ENCODE results near the gene BARHL1.

The BARHL1 gene

GRCh38 chr9:132588501-132589147 lies 6.2 kb downstream of the BARHL1 start:
- DNase-seq, result no peak

DNA sequence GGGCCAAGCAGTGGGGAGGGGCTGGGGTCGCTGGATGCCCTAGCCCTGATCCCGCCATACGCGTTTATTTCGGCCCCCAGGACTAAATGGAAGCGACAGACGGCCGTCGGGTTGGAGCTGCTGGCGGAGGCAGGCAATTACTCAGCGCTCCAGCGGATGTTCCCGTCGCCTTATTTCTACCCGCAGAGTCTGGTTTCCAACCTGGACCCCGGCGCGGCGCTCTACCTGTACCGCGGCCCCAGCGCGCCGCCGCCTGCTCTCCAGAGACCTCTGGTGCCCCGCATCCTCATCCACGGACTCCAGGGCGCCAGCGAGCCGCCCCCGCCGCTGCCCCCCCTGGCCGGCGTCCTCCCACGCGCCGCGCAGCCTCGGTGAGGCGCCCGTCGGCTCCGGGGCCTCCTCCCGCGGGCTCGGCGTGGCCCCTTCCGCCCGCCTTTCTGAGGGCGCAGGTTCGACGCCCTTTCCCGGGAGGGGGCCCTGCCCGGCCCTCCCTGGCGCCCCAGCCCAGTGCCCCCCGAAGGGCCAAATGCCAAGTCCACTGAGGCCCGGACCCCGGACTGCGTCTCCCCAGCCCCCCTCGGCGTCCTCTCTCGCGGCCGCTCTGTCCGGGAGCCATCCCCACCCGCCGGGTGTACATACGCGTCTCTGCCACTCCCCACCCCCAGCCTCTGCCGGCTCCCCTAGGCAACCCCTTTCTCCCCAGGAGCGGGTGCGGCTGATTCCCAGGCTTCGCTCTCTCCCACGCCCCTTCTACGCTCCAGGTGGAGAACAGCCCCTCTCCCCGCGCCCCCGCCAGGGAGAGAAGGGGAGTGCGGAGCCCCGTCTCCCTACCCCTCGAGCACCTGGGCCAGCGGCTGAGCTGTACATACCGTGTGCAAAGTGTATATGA lies 7.0 kb downstream of the BARHL1 start:
- peak; percentile 49 for DNase-seq

DNA sequence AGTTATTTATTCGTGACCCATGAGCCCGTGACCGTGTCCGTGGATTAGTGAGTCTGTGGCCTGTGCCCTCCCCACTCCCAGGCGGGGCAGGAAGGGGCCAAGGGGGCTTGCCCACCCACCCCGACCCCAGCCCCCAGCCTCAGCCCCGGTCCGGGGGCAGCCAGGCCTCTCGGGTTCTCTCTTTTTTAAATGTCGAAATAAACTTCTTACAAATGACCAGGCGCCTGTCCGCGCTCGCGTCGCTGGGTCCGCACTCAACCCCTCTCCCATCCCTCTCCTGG lies 7.6 kb downstream of the BARHL1 start:
- no peak for DNase-seq

DNA sequence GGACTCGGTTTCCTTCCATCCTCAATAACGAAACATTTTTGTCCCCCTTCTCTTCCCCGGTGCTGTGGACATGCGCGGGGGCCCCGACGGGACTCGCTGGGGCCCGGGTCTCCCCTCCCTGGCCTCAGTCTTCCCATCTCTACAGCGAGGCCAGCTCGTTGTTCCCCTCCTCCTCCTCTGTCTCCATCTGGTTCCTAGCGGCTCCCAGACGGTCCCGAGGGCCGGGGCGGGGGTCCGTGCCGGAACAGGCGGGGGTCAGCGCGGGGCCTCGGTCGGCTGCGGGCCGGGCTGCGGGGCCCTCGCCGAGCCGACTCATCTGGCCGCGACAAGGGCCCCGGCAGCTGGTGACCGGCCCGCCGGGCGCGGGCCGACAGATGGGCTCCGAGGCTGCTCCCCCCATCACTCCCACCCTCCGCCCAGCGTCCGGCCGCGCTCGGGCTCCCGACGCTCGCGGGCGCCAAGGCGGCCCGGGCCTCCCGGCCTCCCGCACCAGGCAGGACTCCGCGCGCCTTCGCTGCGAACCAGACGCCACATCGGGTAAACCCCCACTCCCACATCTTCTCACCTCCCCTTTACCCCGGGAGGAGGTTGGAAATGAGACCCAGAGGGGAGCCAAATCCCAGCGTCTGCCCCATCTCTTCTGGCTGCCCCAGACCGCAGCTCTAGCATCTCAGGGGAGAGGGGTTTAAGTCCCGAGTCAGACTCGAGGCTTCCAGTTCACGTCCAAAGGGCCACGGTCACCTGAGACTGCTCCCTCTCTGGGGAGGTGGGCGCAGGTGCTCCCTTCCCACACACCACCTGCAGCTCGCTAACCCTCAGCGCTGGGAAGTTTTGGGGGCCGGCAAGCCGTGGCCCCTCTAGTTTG lies 8.1 kb downstream of the BARHL1 start:
- DNase-seq, result no peak

DNA sequence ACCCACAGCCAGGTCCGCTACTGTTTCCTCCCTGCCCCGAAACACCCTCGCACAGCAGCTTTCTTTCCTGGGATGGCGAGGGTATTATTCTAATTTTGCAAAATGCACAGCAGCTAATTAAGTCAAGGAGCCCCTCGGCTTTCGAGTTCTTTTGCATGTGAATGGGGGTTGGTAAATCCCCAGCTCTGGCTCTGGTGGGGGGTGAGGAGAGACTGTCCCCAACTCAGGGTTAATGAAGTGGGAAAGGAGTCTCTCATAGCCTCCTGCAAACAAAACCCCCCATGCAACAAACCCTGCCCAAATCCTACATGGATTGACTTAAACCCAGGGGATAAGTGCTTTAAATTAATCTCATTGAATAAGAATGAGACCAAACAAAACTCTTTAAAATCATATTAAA lies 8.8 kb downstream of the BARHL1 start:
- no peak for DNase-seq

GRCh38 chr9:132591751-132592314 lies 9.4 kb downstream of the BARHL1 start:
- no peak for DNase-seq

- DNase-seq, result no peak
These were observed 10.0 kb downstream of the BARHL1 start for GRCh38 chr9:132592451-132592850.

DNA sequence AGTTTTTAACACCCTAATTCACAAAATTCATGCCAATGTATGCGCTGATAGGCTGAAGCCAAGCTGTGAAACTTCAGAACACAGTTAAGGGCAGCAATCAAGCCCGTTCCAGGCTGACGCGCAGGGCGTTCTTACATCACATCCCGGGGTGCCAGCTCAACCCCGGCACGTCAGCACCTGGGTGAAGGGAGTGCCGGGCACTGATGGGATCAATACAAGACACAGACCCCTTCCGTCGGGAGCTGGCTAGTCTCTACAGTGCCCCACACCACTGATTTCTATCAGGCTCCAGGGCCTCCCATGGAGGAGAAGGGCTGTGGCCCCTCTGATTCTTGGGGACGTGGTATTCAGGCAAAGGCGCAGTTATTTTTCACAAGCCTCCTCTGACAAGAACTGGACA lies 12.0 kb downstream of the BARHL1 start:
- no peak for DNase-seq

- DNase-seq, result no peak
These were observed 12.9 kb downstream of the BARHL1 start for GRCh38 chr9:132595319-132595718.

- no peak for DNase-seq
These were observed 13.8 kb downstream of the BARHL1 start for GRCh38 chr9:132596200-132596599.

DNA sequence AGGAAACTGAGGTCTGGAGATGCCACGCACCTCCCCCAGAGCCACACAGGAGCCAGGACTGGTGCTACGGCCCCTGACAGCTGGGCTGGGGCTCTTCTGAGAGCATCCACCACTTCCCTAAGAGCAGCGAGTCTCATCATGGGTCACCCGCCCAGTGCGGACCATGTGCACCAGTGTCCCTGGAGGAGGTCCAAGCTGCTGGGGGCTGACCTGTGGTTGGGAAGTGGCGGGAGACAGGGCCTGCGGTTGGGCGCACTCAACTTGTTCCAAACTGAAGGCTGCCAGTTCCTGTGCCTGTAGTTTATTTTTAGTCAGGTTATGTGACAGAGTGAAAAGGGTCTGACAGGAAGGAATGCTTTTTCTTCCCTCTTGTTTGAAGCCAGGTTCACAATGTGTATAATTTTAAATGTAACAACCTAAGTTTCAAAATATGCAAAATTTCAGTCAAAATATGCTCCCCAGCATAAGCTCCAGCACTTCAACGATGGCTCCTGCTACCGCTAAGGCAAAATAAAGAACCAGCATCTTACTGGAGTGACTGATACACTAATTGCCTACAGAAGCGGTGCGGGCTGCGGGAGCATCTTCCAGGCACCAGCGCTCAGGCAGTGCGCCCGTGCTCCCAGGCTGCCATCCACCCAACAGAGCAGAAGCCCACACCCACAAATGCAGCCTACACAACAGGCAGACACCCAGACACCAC lies 14.8 kb downstream of the BARHL1 start:
- DNase-seq, result no peak

DNA sequence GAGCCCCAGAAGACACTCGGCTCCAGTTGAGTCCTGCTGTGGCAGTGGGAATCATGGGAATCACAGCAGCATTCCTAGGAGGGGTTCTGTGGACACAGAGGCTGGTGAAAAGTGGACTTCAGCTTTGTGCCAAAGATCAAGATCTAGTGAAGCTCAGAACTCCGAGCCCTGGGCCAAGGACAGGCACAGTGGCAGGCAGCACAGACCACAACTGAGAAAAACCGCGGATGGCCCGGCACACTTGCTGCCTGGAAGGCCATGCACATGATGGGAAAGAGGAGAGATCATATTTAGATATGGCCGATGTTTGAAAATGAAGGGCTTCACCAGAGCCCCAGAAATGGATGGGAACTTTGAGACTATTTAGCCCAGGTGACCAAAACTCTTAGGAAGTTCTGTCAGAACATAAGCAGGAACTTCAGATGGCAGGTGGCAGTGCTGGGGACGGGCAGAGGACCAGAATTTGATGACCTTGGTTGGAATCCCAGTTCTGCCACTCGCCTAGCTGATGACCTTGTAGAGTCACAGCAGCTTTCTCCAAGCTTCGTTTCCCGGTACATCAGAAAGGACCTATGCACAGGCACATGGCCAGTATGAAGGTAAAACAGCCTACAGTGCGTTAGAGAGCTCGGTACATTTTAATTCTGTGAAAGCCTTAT lies 18.0 kb downstream of the BARHL1 start:
- no peak for DNase-seq

DNA sequence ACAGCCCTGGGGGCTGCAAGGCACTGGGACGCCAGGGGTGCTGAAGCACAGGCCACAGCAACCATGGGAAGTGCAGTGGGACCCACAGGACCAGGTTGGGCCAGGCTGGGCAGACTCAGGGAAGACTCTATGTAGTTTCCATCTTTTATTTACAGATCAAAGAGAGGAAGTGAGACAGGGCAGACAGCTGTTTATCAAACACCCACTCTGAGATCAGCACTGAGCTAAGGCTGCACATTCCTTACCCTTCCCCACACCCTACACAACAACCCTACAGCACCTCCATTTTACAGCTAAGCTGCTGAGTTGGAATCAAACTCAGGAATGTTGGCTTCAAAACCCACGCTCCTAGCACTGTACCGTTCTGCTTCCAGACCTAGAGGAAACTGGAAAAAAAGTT lies 19.8 kb downstream of the BARHL1 start:
- no peak for DNase-seq

- DNase-seq, result no peak
These were observed 23.0 kb downstream of the BARHL1 start for GRCh38 chr9:132605387-132605786.

- DNase-seq, result no peak
These were observed 23.7 kb downstream of the BARHL1 start for GRCh38 chr9:132606066-132606465.

DNA sequence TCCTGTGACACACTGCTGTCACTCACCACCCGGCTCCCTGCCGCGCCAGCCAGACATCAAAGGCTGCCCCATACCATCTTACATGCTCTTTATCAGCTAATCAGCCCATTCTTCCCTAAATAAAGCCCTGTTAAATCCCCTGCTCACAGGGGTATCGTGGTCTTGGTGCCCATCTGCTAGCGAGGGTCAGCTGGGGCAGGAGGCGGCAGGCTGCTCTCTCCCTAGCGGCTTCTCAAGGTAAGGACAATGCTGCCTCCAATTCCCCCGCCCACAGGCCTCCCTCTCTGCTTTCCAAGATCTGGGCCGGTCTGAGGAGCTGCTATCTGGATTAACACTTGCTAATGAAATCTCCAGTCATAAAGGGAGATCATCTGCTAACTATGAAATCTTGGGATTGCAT lies 26.8 kb downstream of the BARHL1 start:
- DNase-seq, result no peak

DNA sequence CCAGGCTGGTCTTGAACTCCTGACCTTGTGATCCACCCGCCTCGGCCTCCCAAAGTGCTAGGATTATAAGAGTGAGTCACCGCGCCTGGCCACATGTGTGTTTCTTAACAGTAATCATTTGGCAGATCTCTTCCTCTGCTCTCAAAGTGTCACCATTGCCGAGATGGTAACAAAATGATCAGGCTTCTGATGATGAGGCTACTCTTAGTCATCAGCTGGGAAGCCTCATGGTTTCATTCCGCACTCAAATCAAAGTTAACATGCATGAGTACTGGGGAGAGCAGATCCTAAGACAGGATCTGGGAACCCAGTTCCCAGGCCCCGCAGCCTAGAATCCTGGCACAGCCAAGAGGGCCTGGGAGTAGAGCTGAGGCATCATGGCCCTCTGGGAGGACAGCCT lies 27.4 kb downstream of the BARHL1 start:
- no peak for DNase-seq

DNA sequence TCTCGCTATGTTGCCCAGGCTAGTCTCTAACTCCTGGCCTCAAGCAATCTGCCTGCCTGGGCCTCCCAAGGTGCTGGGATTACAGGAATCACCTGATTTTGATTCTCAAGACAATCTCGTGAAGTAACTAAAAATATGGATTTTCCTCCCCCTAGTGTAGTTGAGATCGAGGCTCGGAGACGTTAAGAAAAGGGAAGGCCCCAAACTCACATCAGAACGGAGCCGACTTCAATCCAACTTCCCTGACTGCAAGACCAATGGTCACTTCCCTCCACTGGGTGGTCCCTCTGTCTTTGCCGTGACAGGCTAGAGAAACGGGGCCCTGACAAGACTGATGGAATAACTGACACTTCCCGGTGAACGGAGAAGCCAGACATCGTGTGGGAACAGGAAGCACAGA lies 28.3 kb downstream of the BARHL1 start:
- no peak for DNase-seq

DNA sequence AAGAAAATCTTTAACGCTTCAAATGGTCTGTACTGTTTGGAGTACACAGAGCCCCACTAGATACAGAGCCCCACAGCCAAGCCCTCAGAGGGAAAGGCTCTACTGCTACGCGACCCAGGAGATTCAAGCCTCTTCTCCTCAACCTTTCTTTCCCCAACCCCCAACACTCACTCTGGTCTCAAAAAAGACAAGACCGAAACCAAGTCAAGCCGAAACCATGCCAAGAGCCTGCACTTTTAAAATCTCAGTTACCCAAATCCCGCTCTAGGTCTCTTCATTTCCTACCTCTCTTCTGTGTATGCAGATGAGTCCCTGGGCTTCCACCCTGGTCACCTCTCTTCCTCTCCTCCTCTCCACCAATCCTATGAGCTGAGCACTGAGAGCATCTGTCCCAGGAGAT lies 31.9 kb downstream of the BARHL1 start:
- no peak for DNase-seq

DNA sequence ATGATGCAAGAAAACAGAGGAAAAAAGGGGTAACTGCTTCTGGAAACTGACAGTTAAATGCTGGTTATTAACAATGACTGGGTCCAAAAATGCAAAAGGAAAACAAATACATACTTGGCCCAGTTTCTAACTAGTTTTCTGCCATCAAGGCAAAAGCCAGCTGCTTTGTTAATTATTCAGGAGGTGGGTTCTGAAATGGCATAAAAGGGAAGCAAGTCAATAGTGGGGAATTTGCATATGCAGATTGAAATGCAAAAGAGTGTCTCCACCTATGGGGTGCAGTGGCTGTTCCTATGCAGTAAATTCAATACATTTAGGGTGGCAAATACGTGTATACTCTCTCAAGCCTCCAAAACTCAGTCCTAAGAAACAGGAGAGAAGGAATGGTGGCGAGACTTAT lies 33.4 kb downstream of the BARHL1 start:
- no peak for DNase-seq

DNA sequence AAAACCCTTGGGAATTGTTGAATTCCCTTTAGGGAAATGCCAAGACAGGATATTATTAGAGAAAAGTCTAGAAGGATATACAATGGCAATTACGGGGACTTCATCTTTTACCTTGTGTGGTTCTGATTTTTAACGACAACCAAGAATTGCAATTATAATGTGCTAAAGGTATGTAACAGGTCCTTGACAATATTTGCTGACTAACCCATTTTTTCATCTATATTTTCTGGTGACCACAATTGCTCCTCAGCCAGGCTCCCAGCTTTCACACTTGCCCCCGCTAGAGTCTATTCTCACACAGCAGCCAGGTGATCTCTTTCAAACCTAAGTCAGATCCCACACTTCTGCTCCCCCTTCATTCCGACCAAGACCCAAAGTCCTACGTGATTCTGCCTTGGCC lies 34.3 kb downstream of the BARHL1 start:
- no peak for DNase-seq

GRCh38 chr9:132622159-132622558 lies 39.8 kb downstream of the BARHL1 start:
- no peak for DNase-seq

Measured in NCI-H69 (cell line).